Activated T-helper 17 cell treated with anti-CD3 and anti-CD28 coated beads, Interleukin-2, amount 50 U/mL, for 72 hours (primary cell): ENCODE results near the gene MKRN2. TPM values are rescaled to one million over a fixed set of nuclear protein-coding genes. Genes with fewer than 3 reads are reported as not detected.

Source experiments
- ATAC-seq: fragments of 150-1000 bp; cut with Tn5 transposase; replicated peaks from 2 replicates; pipeline ENCODE4 v1.10.0; 2021; ENCODE audit warnings: mild to moderate bottlenecking, moderate library complexity
- H3K27ac Mint-ChIP-seq: one replicate; pipeline ENCODE4 v1.8.0; 2022; ENCODE audit warnings: mixed read lengths
- H3K27me3 Mint-ChIP-seq: one replicate; pipeline ENCODE4 v1.8.0; 2022; ENCODE audit warnings: mixed read lengths
- H3K36me3 Mint-ChIP-seq: one replicate; pipeline ENCODE4 v1.8.0; 2022; ENCODE audit warnings: low read depth, mild to moderate bottlenecking, mixed read lengths
- H3K4me1 Mint-ChIP-seq: one replicate; pipeline ENCODE4 v1.8.0; 2022; ENCODE audit warnings: mixed read lengths
- H3K4me3 Mint-ChIP-seq: one replicate; pipeline ENCODE4 v1.8.0; 2022; ENCODE audit warnings: mild to moderate bottlenecking, mixed read lengths
- H3K9me3 Mint-ChIP-seq: one replicate; pipeline ENCODE4 v1.8.0; 2022; ENCODE audit warnings: mixed read lengths
- total RNA-seq, 2 donors: library from RNA; stranded (reverse); gene quantifications; one replicate each; pipeline ENCODE4 v1.2.3, GENCODE V29; 2022

Gene MKRN2
- total RNA-seq, 2 donors from 2014 or later = 17.2 to 25.8 TPM

DNA sequence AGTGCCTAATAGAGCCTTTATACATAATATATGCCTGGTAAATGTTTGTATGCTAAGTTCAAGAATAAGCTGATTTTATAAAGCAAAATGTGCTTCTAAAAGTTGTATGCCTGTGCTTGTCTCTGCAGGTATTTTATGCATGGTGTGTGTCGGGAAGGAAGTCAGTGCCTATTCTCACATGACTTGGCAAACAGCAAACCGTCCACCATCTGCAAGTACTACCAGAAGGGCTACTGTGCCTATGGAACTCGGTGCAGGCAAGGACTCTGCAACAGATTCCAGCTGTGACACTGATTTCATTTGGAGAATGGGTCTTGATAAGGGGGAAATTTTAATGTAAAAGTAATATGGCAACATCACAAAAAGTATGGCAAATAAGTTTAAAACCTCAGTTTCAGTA, 11.9 kb downstream of the MKRN2 start:
- Mint-ChIP-seq H3K4me3 (no peak overlapping the region), H3K27ac (peak overlapping the region; percentile 66), H3K36me3 (peaks cover 79% of the 10 kb centered on the region), H3K4me1 (peaks cover 10% of the 10 kb centered on the region), H3K27me3 (no peaks in the 10 kb centered on the region), H3K9me3 (no peaks in the 10 kb centered on the region)
- ATAC-seq = no peak

DNA sequence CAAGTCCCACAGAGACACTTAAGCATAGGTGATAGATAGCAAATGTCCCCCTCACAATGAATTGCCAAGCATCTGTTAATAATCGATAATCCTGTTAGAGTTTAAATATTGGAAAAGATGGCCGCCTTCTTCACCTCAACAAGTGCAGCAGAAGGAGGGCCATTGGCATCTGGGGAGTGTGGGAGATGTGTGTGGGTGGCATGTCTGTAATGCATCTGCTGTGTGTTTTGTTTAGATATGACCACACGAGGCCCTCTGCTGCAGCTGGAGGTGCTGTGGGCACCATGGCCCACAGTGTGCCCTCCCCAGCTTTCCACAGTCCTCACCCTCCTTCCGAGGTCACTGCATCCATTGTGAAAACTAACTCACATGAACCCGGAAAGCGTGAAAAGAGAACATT, 12.9 kb downstream of the MKRN2 start:
- Mint-ChIP-seq H3K27me3 (no peaks in the 10 kb centered on the region), H3K9me3 (no peaks in the 10 kb centered on the region), H3K4me1 (peaks cover 5% of the 10 kb centered on the region), H3K4me3 (no peak overlapping the region), H3K27ac (no peak overlapping the region), H3K36me3 (peaks cover 84% of the 10 kb centered on the region)
- no peak for ATAC-seq

DNA sequence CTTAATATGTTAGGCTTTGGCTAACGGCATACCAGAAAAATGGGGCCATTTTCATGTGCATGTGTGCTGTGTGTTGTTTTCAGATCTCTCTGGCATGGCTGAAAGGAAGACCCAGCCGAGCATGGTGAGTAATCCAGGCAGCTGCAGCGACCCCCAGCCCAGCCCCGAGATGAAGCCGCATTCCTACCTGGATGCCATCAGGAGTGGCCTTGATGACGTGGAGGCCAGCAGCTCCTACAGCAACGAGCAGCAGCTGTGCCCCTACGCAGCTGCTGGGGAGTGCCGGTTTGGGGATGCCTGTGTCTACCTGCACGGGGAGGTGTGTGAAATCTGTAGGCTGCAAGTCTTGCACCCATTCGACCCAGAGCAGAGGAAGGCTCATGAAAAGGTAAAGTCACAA, 15.1 kb downstream of the MKRN2 start:
- no peaks in the 10 kb centered on the region for H3K27me3 Mint-ChIP-seq
- H3K27ac Mint-ChIP-seq = no peak overlapping the region
- H3K36me3 Mint-ChIP-seq = peaks cover 94% of the 10 kb centered on the region
- H3K9me3 Mint-ChIP-seq = no peaks in the 10 kb centered on the region
- no peak for ATAC-seq
- no peak overlapping the region for H3K4me3 Mint-ChIP-seq
- H3K4me1 Mint-ChIP-seq = no peaks in the 10 kb centered on the region

DNA sequence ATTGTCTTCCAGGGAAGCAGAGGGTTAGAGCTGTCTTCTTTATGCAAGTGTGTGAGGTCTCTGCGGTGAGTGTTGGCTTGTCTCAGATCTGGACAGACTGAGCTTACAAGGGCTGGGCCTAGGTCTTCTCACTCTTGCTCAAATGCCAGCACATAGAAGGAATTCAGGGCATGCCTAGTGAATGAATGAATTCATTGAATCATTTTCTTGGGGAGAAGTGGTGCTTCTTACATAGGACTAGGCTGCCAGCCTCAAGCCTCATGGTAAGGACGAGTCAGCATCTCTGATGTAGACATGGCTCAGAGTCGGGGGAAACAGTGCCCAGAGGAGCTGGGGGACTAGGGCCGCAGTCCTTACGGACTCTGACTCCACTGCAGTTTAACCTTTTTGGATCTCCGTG, 17.2 kb downstream of the MKRN2 start:
- Mint-ChIP-seq H3K36me3 (peaks cover 99% of the 10 kb centered on the region), H3K4me3 (no peak overlapping the region), H3K27me3 (no peaks in the 10 kb centered on the region), H3K27ac (peak overlapping the region; percentile 38), H3K9me3 (peaks cover 4% of the 10 kb centered on the region), H3K4me1 (no peaks in the 10 kb centered on the region)
- ATAC-seq = no peak

DNA sequence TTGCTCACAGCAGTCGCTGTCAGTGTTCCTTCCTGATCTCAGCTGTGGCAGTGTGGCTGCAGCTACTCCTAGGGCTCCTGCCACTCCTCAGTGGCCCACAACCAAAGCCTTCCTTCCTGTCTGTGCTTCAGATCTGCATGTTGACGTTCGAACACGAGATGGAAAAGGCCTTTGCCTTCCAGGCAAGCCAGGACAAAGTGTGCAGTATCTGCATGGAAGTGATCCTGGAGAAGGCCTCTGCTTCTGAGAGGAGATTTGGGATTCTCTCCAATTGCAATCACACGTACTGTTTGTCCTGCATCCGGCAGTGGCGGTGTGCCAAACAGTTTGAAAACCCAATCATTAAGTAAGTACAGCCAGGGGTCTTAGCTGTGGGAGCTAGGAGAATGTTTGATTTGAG, 17.8 kb downstream of the MKRN2 start:
- no peak for ATAC-seq
- H3K4me1 Mint-ChIP-seq = no peaks in the 10 kb centered on the region
- H3K9me3 Mint-ChIP-seq = peaks cover 4% of the 10 kb centered on the region

DNA sequence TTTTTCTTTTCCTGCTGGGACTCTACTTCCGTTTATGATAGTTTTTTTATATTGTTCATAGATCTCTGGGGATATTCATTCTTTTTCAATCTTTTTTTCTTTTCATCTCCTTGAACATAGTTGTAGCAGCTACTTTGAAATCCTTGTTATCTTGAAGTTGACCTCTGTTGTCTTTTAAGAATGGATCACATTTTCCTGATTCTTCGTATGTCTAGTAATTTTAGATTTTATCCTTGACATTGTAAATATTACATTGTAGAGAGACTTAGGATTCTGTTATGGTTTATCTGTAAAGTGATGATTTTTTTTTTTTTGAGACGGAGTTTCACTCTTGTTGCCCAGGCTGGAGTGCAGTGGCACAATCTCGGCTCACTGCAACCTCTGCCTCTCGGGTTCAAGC, 20.5 kb downstream of the MKRN2 start:
- Mint-ChIP-seq H3K4me1 (peaks cover 4% of the 10 kb centered on the region), H3K9me3 (peaks cover 4% of the 10 kb centered on the region), H3K27ac (peak overlapping the region; percentile 22), H3K4me3 (no peak overlapping the region), H3K36me3 (peaks cover 94% of the 10 kb centered on the region), H3K27me3 (no peaks in the 10 kb centered on the region)
- ATAC-seq = no peak

More for the DNA sequence above, 17.8 kb downstream of the MKRN2 start:
- H3K27ac Mint-ChIP-seq = no peak overlapping the region
- H3K4me3 Mint-ChIP-seq = no peak overlapping the region
- peaks cover 99% of the 10 kb centered on the region for H3K36me3 Mint-ChIP-seq
- H3K27me3 Mint-ChIP-seq = no peaks in the 10 kb centered on the region

DNA sequence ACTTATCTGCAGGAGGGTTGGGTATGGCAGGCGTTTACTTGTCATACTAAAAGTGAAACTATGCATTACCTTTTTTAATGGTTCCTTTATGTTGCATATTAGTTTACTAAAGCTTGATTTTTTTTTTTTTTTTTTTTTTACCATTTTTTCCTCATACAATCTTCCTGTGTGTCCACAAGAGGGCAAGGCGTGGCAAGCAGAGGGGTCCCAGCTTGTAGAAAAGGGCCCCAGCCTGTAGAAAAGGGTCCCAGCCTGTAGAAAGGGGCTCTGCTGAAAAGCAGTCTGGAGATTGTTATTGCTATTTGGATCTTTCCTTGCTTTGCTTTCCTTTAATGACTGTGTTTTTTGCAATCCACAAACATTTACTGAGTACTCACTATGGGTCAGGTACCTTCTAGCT, 21.9 kb downstream of the MKRN2 start:
- peaks cover 4% of the 10 kb centered on the region for H3K9me3 Mint-ChIP-seq
- no peaks in the 10 kb centered on the region for H3K27me3 Mint-ChIP-seq
- H3K4me1 Mint-ChIP-seq = peaks cover 4% of the 10 kb centered on the region
- H3K36me3 Mint-ChIP-seq = peaks cover 95% of the 10 kb centered on the region
- H3K27ac Mint-ChIP-seq = no peak overlapping the region
- no peak overlapping the region for H3K4me3 Mint-ChIP-seq
- no peak for ATAC-seq

DNA sequence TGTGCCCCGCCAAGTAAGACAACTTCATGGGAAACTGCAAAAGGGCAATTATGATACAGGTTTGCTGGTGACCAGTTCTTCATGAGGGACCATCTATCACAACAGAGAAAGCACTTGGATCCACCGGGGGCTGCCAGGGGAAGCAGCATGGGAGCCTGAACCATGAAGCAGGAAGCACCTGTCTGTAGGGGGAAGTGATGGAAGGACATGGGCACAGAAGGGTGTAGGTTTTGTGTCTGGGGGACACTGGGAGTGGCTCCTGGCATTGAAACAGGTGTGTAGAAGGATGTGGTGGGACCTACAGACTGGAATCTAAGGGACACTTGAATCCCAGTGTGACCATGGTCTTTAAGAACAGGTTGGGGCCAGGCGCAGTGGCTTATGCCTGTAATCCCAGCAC, 22.6 kb downstream of the MKRN2 start:
- peak overlapping the region; percentile 59 for H3K27ac Mint-ChIP-seq
- no peak overlapping the region for H3K4me3 Mint-ChIP-seq
- no peaks in the 10 kb centered on the region for H3K27me3 Mint-ChIP-seq
- H3K9me3 Mint-ChIP-seq = peaks cover 4% of the 10 kb centered on the region
- H3K36me3 Mint-ChIP-seq = peaks cover 95% of the 10 kb centered on the region
- peaks cover 4% of the 10 kb centered on the region for H3K4me1 Mint-ChIP-seq
- ATAC-seq = no peak

DNA sequence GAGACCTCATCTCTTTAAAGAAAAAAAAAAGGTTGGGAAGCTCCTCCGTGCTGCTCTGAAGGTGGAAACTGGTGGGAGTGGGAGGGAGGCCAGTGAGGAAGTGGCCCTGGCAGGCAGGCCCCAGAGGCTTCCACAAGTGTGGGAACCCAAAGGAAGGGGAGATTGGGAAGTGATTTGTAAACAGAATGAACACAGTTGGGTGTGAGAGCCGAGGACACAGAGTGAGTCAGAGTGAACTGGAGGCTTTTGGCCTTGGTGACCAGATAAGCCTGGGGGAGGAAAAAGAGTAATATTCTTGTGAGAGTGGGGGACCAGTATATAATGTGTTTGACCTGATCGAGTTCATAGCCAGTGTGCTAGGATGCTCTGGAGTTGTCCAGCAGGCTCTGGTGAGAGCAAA, 23.0 kb downstream of the MKRN2 start:
- H3K27ac Mint-ChIP-seq = peak overlapping the region; percentile 59
- ATAC-seq = no peak
- H3K27me3 Mint-ChIP-seq = no peaks in the 10 kb centered on the region
- H3K4me1 Mint-ChIP-seq = peaks cover 4% of the 10 kb centered on the region
- no peak overlapping the region for H3K4me3 Mint-ChIP-seq
- H3K9me3 Mint-ChIP-seq = peaks cover 4% of the 10 kb centered on the region
- peaks cover 95% of the 10 kb centered on the region for H3K36me3 Mint-ChIP-seq

DNA sequence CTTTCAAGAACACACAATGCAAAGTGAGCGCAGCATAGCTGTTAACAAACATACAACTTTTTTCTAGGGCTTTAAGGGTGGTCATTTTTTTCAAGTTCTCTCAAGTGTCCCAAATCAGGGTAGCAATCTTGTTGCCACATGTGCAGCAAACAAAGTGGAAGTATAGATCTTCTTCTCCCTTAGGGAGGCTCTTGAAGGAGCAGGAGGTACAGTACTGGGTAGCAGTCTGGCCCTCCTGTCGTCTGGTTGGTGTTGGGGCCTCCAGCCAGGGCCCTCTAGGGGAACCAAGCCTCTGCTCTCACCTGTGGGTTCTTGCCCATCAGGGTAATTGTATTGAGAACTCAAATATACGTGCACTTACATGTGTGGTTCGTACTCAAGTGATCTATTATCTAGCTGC, 25.8 kb downstream of the MKRN2 start:
- Mint-ChIP-seq H3K27me3 (no peaks in the 10 kb centered on the region), H3K4me3 (no peak overlapping the region), H3K9me3 (no peaks in the 10 kb centered on the region), H3K27ac (no peak overlapping the region), H3K4me1 (peaks cover 4% of the 10 kb centered on the region), H3K36me3 (peaks cover 95% of the 10 kb centered on the region)
- ATAC-seq = no peak

DNA sequence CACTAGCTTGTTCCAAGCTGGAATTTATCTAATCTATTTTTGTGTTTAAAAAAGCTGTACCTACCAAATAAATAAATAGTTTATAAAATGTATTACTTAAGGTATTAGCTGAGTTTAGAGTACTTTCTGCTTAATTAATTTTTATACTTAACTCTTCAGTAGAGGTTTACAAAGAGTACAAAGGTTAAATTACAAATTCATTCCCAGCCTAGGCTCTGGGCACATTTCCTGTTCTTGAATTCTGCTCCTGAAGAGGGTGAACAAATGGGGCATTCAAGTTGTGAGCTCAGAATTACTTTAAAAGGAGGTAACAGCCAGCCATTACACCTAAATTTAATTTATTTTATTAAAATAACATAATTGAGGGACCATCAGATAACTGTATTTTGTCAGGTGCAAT, 26.4 kb downstream of the MKRN2 start:
- ATAC-seq = no peak
- peaks cover 4% of the 10 kb centered on the region for H3K4me1 Mint-ChIP-seq
- no peaks in the 10 kb centered on the region for H3K9me3 Mint-ChIP-seq
- H3K27me3 Mint-ChIP-seq = no peaks in the 10 kb centered on the region
- H3K27ac Mint-ChIP-seq = no peak overlapping the region
- H3K36me3 Mint-ChIP-seq = peaks cover 95% of the 10 kb centered on the region
- no peak overlapping the region for H3K4me3 Mint-ChIP-seq

DNA sequence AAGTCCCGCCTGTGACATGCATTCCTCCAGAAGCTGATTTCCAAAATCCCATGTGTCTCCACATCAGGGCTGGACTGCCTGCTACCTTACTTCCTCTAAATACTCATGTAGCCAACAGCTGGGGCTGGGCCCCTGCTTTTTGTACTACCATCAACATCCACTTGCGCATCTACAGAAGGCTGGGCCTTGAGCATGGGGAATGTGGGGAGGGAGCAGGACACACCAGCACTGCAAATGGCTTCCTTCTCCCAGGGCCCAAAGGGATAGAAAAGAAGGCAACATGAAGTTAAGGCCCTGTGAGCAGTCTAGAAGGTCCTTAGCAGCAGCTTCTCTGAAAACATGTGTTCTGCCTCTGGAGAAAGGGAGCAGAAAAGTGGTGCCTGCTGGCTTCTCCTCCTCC, 27.2 kb downstream of the MKRN2 start:
- peak overlapping the region; percentile 52 for H3K27ac Mint-ChIP-seq
- no peaks in the 10 kb centered on the region for H3K27me3 Mint-ChIP-seq
- H3K4me1 Mint-ChIP-seq = peaks cover 4% of the 10 kb centered on the region
- ATAC-seq = no peak
- H3K9me3 Mint-ChIP-seq = no peaks in the 10 kb centered on the region
- H3K4me3 Mint-ChIP-seq = no peak overlapping the region
- H3K36me3 Mint-ChIP-seq = peaks cover 95% of the 10 kb centered on the region

DNA sequence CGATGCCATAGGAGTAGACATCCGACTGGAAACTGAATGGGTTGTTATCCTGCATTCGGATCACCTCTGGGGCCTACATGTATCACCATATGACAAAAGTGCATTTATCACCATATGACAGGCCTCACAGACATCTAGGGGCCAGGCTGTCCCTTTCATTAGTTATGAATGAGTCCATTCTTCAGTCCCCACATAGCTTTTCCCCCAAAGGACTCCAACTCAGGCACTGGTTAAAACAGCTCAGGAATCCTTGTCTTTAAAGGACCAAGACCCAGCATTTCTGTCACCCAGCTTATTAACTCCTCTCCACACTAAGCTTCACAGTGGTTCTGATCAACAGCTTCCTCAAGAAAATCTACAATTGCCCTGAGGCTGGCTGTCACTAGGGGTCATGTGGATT, 28.3 kb downstream of the MKRN2 start:
- Mint-ChIP-seq H3K27ac (peak overlapping the region; percentile 52), H3K36me3 (peaks cover 95% of the 10 kb centered on the region), H3K27me3 (no peaks in the 10 kb centered on the region), H3K9me3 (no peaks in the 10 kb centered on the region), H3K4me3 (no peak overlapping the region), H3K4me1 (peaks cover 4% of the 10 kb centered on the region)
- no peak for ATAC-seq

DNA sequence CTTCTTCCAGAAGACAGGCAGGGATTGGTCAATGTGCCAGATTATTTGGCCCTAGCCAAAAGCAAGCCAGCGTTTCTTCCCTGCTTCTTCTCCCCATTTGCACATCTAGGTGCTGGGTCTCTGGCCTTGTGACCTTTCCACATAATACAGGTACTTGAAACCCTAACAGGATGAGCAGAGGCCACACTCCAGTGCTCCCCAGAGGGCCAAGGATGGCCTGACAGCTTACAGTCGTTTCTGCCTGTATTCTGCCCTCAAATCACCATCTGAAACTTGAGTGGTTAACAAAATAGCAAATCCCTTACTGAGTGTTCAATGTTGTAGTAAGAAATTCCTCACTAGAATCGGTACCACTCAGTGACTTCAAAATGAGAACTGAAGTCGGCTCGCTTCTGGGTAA, 29.1 kb downstream of the MKRN2 start:
- Mint-ChIP-seq H3K9me3 (no peaks in the 10 kb centered on the region), H3K4me1 (peaks cover 2% of the 10 kb centered on the region), H3K27me3 (no peaks in the 10 kb centered on the region), H3K4me3 (no peak overlapping the region), H3K36me3 (peaks cover 97% of the 10 kb centered on the region), H3K27ac (peak overlapping the region; percentile 52)
- no peak for ATAC-seq

DNA sequence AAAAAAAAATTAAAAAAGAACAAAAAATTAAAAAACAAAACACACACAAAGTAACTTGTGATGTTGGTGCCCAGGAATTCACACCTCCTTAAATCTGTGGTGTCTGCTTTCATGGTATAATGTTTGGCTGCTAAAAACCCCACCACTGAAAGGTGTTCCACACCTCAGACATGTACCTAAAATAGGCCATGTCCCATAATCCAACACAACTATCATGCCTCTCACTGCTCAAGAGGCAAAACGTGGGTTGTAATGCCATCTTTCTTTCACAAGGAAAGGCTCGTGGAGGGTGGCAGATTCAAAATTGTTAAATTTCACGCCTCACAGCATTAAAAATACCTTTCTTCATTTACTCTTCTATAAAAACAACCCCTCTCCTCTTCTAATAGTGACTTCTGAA, 29.5 kb downstream of the MKRN2 start:
- Mint-ChIP-seq H3K4me1 (no peaks in the 10 kb centered on the region), H3K9me3 (no peaks in the 10 kb centered on the region), H3K27me3 (no peaks in the 10 kb centered on the region), H3K36me3 (peaks cover 97% of the 10 kb centered on the region), H3K27ac (peak overlapping the region; percentile 52), H3K4me3 (no peak overlapping the region)
- no peak for ATAC-seq
